Inflammatory macrophage treated with lipopolysaccharide for 4 hours (primary cell): Measurements from ENCODE around the gene RSPH1.

Experiments used
- DNase-seq: peaks from one replicate; pipeline ENCODE4 v3.0.0-alpha.2; 2020

The RSPH1 gene

GRCh38 chr21:42443181-42443785 lies 52.7 kb downstream of the RSPH1 start:
- no peak for DNase-seq

DNA sequence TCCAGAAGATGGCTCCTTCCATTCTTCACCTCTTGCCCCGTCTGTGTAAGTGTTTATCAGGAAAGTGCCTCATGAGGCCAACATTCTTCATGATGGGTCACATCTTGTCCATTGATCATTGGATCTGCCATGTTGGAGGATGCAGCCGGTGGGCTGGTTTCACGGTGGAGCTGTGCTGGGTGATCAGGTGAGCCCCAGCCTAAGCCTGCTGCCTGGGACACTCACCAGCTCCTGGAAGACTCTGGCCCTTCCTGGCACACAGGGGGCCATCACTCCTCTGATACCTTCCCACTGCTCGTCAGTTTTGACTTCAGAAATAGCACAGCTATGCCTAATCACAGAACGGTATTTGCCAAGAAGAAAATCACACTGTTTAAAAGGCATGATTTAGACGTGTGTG lies 54.1 kb downstream of the RSPH1 start:
- DNase-seq, result no peak

DNA sequence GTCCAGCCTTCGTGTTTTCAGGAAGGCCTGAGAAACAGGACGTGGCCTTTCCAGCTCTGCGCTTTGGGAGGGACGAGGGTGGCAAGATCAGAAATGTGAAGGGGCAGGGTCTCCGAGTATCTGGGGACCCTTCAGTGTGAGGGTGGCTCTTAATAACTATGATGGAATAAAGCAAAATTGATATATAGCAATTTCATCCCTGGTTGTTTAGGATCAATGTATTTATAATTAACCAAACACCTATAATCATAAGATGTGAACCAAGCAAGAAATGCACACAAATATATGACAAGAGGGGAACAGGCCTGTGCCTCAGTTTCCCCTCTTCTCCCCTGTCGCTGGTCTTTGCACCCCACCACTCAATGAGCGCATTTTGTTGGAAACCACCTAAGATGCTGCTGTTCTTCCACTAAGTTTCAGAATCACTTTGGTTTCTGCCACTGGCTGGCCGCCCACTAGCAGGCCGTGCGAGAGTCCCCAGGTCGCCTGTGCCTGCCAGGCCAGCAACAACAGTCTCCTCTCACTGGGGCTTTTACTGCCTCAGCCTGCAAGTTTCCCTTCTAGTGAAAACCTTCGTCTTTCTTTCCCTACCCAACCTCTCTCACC lies 55.7 kb downstream of the RSPH1 start:
- no peak for DNase-seq

GRCh38 chr21:42439284-42440186 lies 56.5 kb downstream of the RSPH1 start:
- DNase-seq, result no peak

DNA sequence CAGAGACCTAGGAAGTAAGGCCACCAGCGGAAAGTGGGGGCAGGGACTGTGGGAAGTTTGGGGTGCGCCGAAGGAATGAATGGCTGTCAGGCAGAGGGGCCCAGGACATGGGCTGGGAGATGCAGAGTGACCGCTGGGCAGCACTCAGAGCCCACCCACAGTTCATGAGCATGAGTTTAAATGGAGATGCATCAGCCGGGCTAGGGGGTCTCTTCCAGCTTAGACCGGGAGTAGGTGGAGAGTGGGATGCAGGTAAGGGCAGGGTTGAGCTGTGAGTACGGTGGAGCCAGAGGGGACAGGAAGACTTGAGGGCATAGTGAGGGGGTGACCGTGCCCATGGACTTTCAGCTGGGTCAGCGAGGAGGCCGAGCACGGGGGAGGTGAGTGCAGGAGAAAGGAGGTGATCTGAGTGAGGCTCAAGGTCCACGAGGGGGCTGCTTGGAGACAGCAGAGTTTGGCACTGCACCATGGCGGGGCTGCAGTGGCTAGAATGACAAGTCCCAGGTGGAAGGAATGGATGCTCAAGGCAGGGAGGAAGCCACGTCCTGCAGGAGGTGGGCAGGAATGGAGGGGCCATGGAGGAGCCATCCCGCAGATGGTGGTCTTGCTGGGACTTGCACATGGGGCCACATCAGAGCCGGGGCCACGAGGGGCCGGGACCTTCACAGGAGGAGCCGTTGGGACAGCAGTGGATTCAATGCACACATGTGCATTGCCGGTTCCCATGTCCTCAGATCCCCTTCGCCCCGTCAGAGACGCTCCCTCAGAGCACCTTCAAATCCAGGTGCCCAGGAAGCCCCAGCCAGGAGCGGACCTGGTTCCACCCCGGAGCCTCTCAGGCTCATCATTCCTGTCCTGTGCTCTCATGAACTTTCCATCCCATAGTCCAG lies 57.5 kb downstream of the RSPH1 start:
- no peak for DNase-seq

DNA sequence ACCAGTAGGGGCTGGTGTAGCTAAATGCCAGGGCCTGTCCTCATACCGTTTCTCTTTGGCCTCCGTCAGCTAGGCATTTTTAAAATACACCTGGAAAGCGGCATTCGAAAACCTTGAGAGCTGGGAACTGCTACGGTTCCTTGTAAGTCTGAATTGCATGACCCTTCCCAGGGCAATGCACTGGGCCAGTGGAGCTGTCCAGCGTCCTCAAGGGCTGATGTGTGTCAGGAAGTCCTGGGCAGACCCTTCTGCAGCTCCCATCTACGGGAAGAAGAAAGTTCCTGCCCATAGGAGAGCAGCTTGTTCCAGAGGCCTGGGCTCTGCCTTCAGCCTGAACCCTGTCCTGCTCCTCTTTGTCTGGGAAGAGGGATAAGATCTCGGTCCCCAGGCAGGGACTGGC lies 58.2 kb downstream of the RSPH1 start:
- DNase-seq, result no peak

GRCh38 chr21:42436914-42437313 lies 59.1 kb downstream of the RSPH1 start:
- no peak for DNase-seq

DNA sequence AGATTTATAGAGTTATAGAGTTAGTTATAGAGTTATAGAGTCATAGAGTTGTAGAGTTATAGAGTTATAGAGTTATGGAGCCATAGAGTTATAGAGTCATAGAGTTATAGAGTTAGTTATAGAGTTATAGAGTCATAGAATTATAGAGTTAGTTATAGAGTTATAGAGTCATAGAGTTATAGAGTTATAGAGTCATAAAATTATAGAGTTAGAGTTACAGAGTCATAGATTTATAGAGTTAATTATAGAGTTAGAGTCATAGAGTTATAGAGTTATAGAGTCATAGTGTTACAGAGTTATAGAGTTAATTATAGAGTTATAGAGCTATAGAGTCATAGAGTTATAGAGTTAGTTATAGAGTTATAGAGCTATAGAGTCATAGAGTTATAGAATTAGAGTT lies 60.2 kb downstream of the RSPH1 start:
- DNase-seq, result no peak

DNA sequence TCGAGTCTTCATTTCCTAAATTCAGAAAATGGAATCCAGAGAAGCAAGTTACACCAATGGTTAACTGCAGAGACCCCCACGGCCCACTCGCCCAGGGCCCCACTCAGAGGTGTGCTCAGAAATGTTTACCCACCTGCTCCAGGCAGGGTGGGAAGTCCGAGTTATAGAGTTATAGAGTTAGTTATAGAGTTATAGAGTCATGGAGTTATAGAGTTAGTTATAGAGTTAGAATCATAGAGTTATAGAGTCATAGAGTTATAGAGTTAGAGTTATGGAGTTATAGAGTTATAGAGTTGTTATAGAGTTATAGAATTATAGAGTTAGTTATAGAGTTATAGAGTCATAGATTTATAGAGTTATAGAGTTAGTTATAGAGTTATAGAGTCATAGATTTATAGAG lies 60.6 kb downstream of the RSPH1 start:
- no peak for DNase-seq

DNA sequence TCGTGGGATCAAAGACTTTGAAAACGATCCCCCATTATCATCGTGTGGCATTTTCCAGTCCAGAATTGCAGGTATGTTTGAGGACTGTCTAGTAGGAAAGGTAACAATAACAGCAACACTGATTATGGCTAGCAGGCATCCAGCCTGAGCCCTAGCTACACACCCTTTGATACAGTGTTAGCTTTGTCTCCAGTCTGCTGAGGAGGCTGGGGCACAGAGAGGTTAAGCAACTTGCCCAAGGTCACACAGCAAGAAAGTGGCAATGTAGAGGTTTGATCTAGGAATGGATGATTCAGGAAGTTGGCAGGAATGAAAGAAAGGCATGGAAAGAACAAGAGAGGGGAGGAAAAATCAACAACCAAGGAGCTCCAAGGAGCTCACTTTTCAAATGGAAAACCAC lies 61.1 kb downstream of the RSPH1 start:
- no peak for DNase-seq

DNA sequence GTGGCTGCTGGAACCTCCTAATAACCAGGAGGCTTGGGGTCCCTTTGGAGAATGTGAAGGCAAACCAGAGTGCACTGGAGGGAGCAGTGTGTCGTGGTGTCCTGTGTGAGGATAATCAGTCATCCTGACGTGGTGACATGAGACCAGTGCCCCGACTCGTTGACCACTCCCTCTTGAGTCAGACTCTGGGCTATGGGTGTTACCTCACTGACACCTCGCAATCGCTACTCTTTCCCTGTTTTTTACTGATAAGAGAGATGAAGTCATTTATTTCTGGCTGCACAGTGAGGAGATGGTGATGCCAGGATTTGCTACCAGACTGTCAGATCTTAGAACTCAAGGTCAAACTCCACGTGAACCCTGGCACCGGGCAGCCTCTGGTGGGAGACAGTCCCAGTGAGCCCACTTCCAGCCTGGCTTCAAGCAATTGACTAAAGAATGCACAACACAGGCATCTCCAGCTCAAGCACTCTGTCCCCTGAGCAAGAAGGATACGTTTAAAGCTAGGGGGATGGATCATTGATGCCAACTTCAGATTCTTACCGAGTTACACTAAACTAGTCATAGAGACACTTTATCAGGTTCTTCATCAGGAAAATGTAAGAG lies 62.0 kb downstream of the RSPH1 start:
- peak; percentile 54 for DNase-seq

GRCh38 chr21:42432695-42433094 lies 63.3 kb downstream of the RSPH1 start:
- no peak for DNase-seq

DNA sequence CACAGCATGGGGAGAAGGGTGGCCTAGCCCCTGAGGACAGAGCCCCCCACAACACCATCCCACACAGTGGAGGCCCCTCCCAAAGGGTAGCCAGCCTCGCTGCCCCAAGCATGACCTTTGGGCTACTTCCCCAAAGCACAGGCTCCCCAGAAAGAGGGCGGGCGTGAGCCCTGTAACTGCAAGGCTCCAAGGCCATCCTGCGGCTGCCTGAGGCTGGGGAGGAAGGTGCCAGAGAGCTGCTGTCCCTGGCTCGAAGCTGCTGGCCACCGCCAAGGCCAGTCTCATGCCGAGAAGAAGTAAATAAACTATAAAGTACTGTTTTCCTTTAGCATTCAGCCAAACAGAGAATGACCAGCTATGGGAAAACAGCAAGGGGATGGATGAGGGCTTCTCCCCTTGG lies 64.8 kb downstream of the RSPH1 start:
- DNase-seq, result no peak

GRCh38 chr21:42430521-42430920 lies 65.5 kb downstream of the RSPH1 start:
- DNase-seq, result no peak

- DNase-seq, result no peak
These were observed 66.2 kb downstream of the RSPH1 start for GRCh38 chr21:42429856-42430255.

- no peak for DNase-seq
These were observed 67.0 kb downstream of the RSPH1 start for GRCh38 chr21:42429021-42429420.

GRCh38 chr21:42427809-42428419 lies 68.1 kb downstream of the RSPH1 start:
- peak; percentile 16 for DNase-seq

- DNase-seq, result no peak
These were observed 69.0 kb downstream of the RSPH1 start for GRCh38 chr21:42426876-42427480.

GRCh38 chr21:42426424-42426823 lies 69.6 kb downstream of the RSPH1 start:
- no peak for DNase-seq

- DNase-seq, result no peak
These were observed 70.4 kb downstream of the RSPH1 start for GRCh38 chr21:42425591-42425990.

- peak; percentile 37 for DNase-seq
These were observed 71.0 kb downstream of the RSPH1 start for GRCh38 chr21:42424914-42425541.
